ENCODE results near the gene TTC21A. TPM values are rescaled to one million over a fixed set of nuclear protein-coding genes. Genes with fewer than 3 reads are reported as not detected.

TTC21A gene
- total and polyA plus RNA-seq, 7 donors, result 0.52 to 1.2 (median 0.92) TPM

- no peaks in the 10 kb centered on the region for H3K27me3 ChIP-seq (ENCODE audit: insufficient read depth in 3 of 3, low read length in 2 of 3)
- intact Hi-C loops (cut with DNase I), result loop anchor here (10.0 kb wide), 2 partner anchors 285 to 295 kb away; partner anchors contain the start of gene SLC25A38 (in 1 of the 2)
- H3K9me3 ChIP-seq, result no peaks in the 10 kb centered on the region
- DNase-seq (no peak), ATAC-seq (no peak)
- WGBS, 3 donors, result 90 to 94% (median 91%) methylated on average over 2 of the region's 2 CpGs
- H3K4me3 ChIP-seq, result no peak overlapping the region
- TF ChIP-seq, protein P1, sequence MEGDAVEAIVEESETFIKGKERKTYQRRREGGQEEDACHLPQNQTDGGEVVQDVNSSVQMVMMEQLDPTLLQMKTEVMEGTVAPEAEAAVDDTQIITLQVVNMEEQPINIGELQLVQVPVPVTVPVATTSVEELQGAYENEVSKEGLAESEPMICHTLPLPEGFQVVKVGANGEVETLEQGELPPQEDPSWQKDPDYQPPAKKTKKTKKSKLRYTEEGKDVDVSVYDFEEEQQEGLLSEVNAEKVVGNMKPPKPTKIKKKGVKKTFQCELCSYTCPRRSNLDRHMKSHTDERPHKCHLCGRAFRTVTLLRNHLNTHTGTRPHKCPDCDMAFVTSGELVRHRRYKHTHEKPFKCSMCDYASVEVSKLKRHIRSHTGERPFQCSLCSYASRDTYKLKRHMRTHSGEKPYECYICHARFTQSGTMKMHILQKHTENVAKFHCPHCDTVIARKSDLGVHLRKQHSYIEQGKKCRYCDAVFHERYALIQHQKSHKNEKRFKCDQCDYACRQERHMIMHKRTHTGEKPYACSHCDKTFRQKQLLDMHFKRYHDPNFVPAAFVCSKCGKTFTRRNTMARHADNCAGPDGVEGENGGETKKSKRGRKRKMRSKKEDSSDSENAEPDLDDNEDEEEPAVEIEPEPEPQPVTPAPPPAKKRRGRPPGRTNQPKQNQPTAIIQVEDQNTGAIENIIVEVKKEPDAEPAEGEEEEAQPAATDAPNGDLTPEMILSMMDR (IDR thresholded peaks at IDR 0.05), result no peak
- no peak overlapping the region for H3K27ac ChIP-seq
- peaks cover 12% of the 10 kb centered on the region for H3K4me1 ChIP-seq
- peaks cover 14 to 61% of the 10 kb centered on the region in 2 donors for H3K36me3 ChIP-seq (ENCODE audit: insufficient read depth in 1 of 2, low read depth in 1 of 2)
Measured at GRCh38 chr3:39099738-39100499, 7.6 kb upstream of the TTC21A start.

DNA sequence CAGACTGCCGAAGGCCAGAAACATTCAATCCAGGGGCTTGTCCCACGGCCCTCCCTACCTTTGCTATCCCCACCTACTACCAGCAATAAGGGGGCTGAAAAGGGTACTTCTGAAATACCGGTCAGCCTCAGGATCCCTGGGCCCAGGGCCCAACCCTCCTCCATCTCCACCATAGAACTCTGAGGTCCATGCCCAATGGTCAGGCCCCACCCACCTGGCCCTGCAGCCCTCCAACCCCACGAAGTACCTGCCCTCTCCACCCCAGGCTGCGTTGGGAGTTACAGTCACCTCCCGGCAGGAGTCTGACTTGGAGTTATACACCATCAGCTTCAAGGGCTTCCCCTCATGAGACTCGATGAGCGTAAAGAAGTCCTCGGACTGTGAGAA, 7.0 kb upstream of the TTC21A start:
- ATAC-seq, result no peak
- no peaks in the 10 kb centered on the region for H3K27me3 ChIP-seq (ENCODE audit: insufficient read depth in 3 of 3, low read length in 2 of 3)
- intact Hi-C loops (cut with DNase I), result loop anchor here (10.0 kb wide), 2 partner anchors 284 to 294 kb away; partner anchors contain the start of gene SLC25A38 (in 1 of the 2)
- peaks cover 11 to 55% of the 10 kb centered on the region in 2 donors for H3K36me3 ChIP-seq (ENCODE audit: insufficient read depth in 1 of 2, low read depth in 1 of 2)
- no peaks in the 10 kb centered on the region for H3K9me3 ChIP-seq
- DNase-seq, result no peak
- no peak overlapping the region for H3K27ac ChIP-seq
- H3K4me1 ChIP-seq, result peaks cover 18% of the 10 kb centered on the region
- no peak overlapping the region for H3K4me3 ChIP-seq
- 85 to 92% (median 89%) methylated on average over 9 of the region's 9 CpGs for WGBS, 3 donors
- TF ChIP-seq, protein P1 (IDR thresholded peaks at IDR 0.05), result no peak

DNA sequence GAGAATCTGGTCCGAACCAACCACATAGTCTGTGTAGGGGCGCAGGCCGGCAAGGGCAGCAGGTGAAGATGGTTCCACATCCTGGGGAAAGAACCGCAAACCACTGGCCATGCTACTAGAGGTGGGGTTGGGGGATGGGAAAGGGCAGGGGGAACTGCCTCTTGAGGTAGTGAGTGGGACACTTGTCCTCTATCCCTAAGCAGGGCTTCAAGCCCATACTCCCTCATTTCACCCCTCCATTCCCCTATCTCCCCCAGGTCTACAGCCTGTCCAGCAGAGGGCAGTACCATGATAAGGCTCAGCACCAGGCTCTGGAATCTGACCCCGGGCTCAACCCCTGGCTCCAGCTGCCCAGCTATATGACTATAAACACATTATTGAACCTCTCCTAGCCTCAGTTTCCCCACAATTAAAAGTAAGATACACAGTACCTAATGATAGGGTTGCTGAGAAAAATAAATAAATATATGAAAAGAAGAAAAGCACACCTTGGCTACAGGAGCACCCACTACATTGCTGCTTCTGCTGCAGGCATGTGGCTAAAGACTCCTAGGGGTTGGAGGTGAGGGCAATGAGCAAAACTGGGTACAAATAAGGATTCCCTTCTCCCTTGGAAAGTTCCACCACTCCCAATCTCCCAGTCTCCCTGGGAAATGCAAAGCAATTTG, 6.3 kb upstream of the TTC21A start:
- H3K4me1 ChIP-seq, result peaks cover 24% of the 10 kb centered on the region
- TF ChIP-seq, protein P1 (IDR thresholded peaks at IDR 0.05), result peak; percentile 64
- peak; percentile 58 to 85 (median 68) for ATAC-seq
- H3K36me3 ChIP-seq (ENCODE audit: insufficient read depth in 1 of 2, low read depth in 1 of 2), result peaks cover 11 to 48% of the 10 kb centered on the region in 2 donors
- DNase-seq, result no peak
- no peak overlapping the region for H3K27ac ChIP-seq
- H3K27me3 ChIP-seq (ENCODE audit: insufficient read depth in 3 of 3, low read length in 2 of 3), result no peaks in the 10 kb centered on the region
- no peak overlapping the region for H3K4me3 ChIP-seq
- 78 to 89% (median 80%) methylated on average over 5 of the region's 5 CpGs for WGBS, 3 donors
- no peaks in the 10 kb centered on the region for H3K9me3 ChIP-seq
- intact Hi-C loops (cut with DNase I), result loop anchor here (1.0 to 10.0 kb wide), 3 partner anchors 191 to 294 kb away; partner anchors contain the start of gene SLC25A38 (in 1 of the 2)

DNA sequence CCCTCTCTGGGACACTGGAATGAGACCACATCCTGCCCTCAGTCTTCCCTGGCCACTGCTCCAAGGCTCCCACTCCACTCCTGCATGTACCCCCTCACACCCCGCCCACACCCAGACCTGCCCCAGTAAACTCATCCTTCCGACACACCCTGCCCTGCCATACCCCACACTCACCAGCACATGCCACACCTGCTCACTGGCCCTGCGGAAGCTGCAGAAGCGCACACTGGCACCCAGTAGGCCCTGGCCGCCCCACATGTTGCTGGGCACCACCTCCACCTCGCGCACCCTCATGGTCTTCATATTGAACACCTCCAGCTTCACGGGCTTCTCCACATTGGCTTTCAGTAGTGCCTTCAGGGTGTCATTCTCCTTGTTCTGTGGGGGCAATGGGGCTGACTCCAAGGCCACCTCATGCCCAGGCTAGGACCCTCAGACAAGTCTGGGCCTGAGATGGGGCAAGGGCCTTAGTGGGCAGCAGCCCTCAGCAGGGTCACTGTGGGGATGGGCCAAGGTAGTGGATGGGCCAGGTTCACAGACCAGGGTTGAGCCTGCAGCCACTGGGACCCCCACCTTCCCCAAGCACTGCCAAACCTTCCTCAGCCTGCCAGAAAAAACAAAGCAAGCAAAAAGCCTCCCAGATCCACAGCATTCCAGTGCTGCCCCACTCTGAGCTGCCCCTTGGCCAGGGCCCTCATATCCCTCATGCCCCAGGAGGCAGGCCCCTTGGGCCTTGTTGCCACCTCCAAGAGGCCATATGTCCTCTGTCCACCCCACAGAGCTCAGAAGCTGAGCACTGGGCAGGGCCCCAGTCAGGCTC, 4.8 kb upstream of the TTC21A start:
- TF ChIP-seq, protein P1 (IDR thresholded peaks at IDR 0.05), result no peak
- intact Hi-C loops (cut with DNase I), result loop anchor here (2.0 to 10.0 kb wide), 3 partner anchors 186 to 292 kb away; partner anchors contain the start of gene SLC25A38 (in 1 of the 2)
- no peak for DNase-seq
- Histone ChIP-seq H3K27ac (peak overlapping the region; percentile 100), H3K4me1 (peaks cover 28% of the 10 kb centered on the region), H3K27me3 (ENCODE audit: insufficient read depth in 3 of 3, low read length in 2 of 3) (no peaks in the 10 kb centered on the region), H3K4me3 (no peak overlapping the region), H3K9me3 (no peaks in the 10 kb centered on the region), H3K36me3 (ENCODE audit: insufficient read depth in 1 of 2, low read depth in 1 of 2) (peaks cover 6 to 33% of the 10 kb centered on the region in 2 donors)
- 94% methylated on average over 8 of the region's 8 CpGs for WGBS, 3 donors
- ATAC-seq, result no peak

Measured in psoas muscle (tissue), 8 donors.